Astrocyte (in vitro differentiated cells and primary cell): ENCODE measurements around the gene RBPJL.

ENCODE experiments used
- CTCF ChIP-seq: IDR thresholded peaks from 2 replicates; pipeline ENCODE4 v1.5.1; 2011; ENCODE audit warnings: low read depth, mild to moderate bottlenecking, inconsistent platforms, low read length, moderate library complexity; ENCODE audit not compliant: insufficient read depth
- EZH2 ChIP-seq: IDR thresholded peaks from 2 replicates; pipeline ENCODE4 v1.6.1; 2012; ENCODE audit warnings: mild to moderate bottlenecking, low read length, inconsistent platforms; ENCODE audit not compliant: insufficient read depth

- no peak for TF ChIP-seq CTCF
- TF ChIP-seq EZH2 = no peak
These were observed 6.5 kb downstream of the RBPJL start for GRCh38 chr20:45313065-45313695.
